ENCODE results near the gene HMCN2.

The HMCN2 gene

GRCh38 chr9:130345009-130345896 lies 79.7 kb downstream of the HMCN2 start:
- no peaks in the 10 kb centered on the region for H3K36me3 ChIP-seq (ENCODE audit: insufficient read depth, low read length)
- TF ChIP-seq FOXP2 (optimal IDR thresholded peaks at IDR 0.05; ENCODE audit: control extremely low read depth, extremely low read length, insufficient read depth) (no peak), POLR2AphosphoS5 (IDR thresholded peaks at IDR 0.05; ENCODE audit: borderline replicate concordance, low read depth, low read length) (no peak), EZH2 (IDR thresholded peaks at IDR 0.05) (no peak)
- H3K9ac ChIP-seq (ENCODE audit: insufficient read length), result no peak overlapping the region

GRCh38 chr9:130345897-130346385 lies 80.4 kb downstream of the HMCN2 start:
- no peaks in the 10 kb centered on the region for H3K9me3 ChIP-seq (ENCODE audit: low read depth, low read length)
- H3K4me3 ChIP-seq, result no peak overlapping the region
- H3K9ac ChIP-seq (ENCODE audit: insufficient read length), result no peak overlapping the region
- H3K27ac ChIP-seq, result no peak overlapping the region
- no peaks in the 10 kb centered on the region for H3K36me3 ChIP-seq (ENCODE audit: insufficient read depth, low read length)
- TF ChIP-seq FOXP2 (optimal IDR thresholded peaks at IDR 0.05; ENCODE audit: control extremely low read depth, extremely low read length, insufficient read depth), result no peak
- no peak for TF ChIP-seq POLR2AphosphoS5 (IDR thresholded peaks at IDR 0.05; ENCODE audit: borderline replicate concordance, low read depth, low read length)
- TF ChIP-seq EZH2 (IDR thresholded peaks at IDR 0.05), result no peak
- DNase-seq (ENCODE audit: low read depth, low spot score), result no peak

More at GRCh38 chr9:130345009-130345896, 79.7 kb downstream of the HMCN2 start:
- no peak for DNase-seq (ENCODE audit: low read depth, low spot score)
- no peak overlapping the region for H3K4me3 ChIP-seq
- H3K27ac ChIP-seq, result no peak overlapping the region
- no peaks in the 10 kb centered on the region for H3K9me3 ChIP-seq (ENCODE audit: low read depth, low read length)

GRCh38 chr9:130346431-130346830 lies 80.9 kb downstream of the HMCN2 start:
- Histone ChIP-seq H3K36me3 (ENCODE audit: insufficient read depth, low read length) (no peaks in the 10 kb centered on the region), H3K4me3 (no peak overlapping the region), H3K9me3 (ENCODE audit: low read depth, low read length) (no peaks in the 10 kb centered on the region), H3K9ac (ENCODE audit: insufficient read length) (no peak overlapping the region), H3K27ac (no peak overlapping the region)
- no peak for DNase-seq (ENCODE audit: low read depth, low spot score)
- no peak for TF ChIP-seq EZH2 (IDR thresholded peaks at IDR 0.05)
- TF ChIP-seq FOXP2 (optimal IDR thresholded peaks at IDR 0.05; ENCODE audit: control extremely low read depth, extremely low read length, insufficient read depth), result no peak
- no peak for TF ChIP-seq POLR2AphosphoS5 (IDR thresholded peaks at IDR 0.05; ENCODE audit: borderline replicate concordance, low read depth, low read length)

GRCh38 chr9:130347036-130347435 lies 81.5 kb downstream of the HMCN2 start:
- H3K9me3 ChIP-seq (ENCODE audit: low read depth, low read length), result no peaks in the 10 kb centered on the region
- no peak for DNase-seq (ENCODE audit: low read depth, low spot score)
- TF ChIP-seq FOXP2 (optimal IDR thresholded peaks at IDR 0.05; ENCODE audit: control extremely low read depth, extremely low read length, insufficient read depth) (no peak), EZH2 (IDR thresholded peaks at IDR 0.05) (no peak), POLR2AphosphoS5 (IDR thresholded peaks at IDR 0.05; ENCODE audit: borderline replicate concordance, low read depth, low read length) (no peak)
- H3K4me3 ChIP-seq, result no peak overlapping the region
- H3K27ac ChIP-seq, result no peak overlapping the region
- H3K36me3 ChIP-seq (ENCODE audit: insufficient read depth, low read length), result no peaks in the 10 kb centered on the region
- no peak overlapping the region for H3K9ac ChIP-seq (ENCODE audit: insufficient read length)

- Histone ChIP-seq H3K9me3 (ENCODE audit: low read depth, low read length) (no peaks in the 10 kb centered on the region), H3K4me3 (no peak overlapping the region), H3K27ac (no peak overlapping the region), H3K9ac (ENCODE audit: insufficient read length) (no peak overlapping the region), H3K36me3 (ENCODE audit: insufficient read depth, low read length) (no peaks in the 10 kb centered on the region)
- no peak for DNase-seq (ENCODE audit: low read depth, low spot score)
- TF ChIP-seq FOXP2 (optimal IDR thresholded peaks at IDR 0.05; ENCODE audit: control extremely low read depth, extremely low read length, insufficient read depth) (no peak), EZH2 (IDR thresholded peaks at IDR 0.05) (no peak), POLR2AphosphoS5 (IDR thresholded peaks at IDR 0.05; ENCODE audit: borderline replicate concordance, low read depth, low read length) (no peak)
Measured at GRCh38 chr9:130347931-130348330, 82.4 kb downstream of the HMCN2 start.

GRCh38 chr9:130348341-130348740 lies 82.8 kb downstream of the HMCN2 start:
- Histone ChIP-seq H3K27ac (no peak overlapping the region), H3K4me3 (no peak overlapping the region), H3K9me3 (ENCODE audit: low read depth, low read length) (no peaks in the 10 kb centered on the region), H3K9ac (ENCODE audit: insufficient read length) (no peak overlapping the region), H3K36me3 (ENCODE audit: insufficient read depth, low read length) (no peaks in the 10 kb centered on the region)
- TF ChIP-seq POLR2AphosphoS5 (IDR thresholded peaks at IDR 0.05; ENCODE audit: borderline replicate concordance, low read depth, low read length), result no peak
- no peak for TF ChIP-seq FOXP2 (optimal IDR thresholded peaks at IDR 0.05; ENCODE audit: control extremely low read depth, extremely low read length, insufficient read depth)
- TF ChIP-seq EZH2 (IDR thresholded peaks at IDR 0.05), result no peak
- DNase-seq (ENCODE audit: low read depth, low spot score), result no peak

- no peaks in the 10 kb centered on the region for H3K9me3 ChIP-seq (ENCODE audit: low read depth, low read length)
- no peak overlapping the region for H3K4me3 ChIP-seq
- DNase-seq (ENCODE audit: low read depth, low spot score), result no peak
- TF ChIP-seq POLR2AphosphoS5 (IDR thresholded peaks at IDR 0.05; ENCODE audit: borderline replicate concordance, low read depth, low read length) (no peak), FOXP2 (optimal IDR thresholded peaks at IDR 0.05; ENCODE audit: control extremely low read depth, extremely low read length, insufficient read depth) (no peak), EZH2 (IDR thresholded peaks at IDR 0.05) (no peak)
- no peaks in the 10 kb centered on the region for H3K36me3 ChIP-seq (ENCODE audit: insufficient read depth, low read length)
- no peak overlapping the region for H3K9ac ChIP-seq (ENCODE audit: insufficient read length)
- no peak overlapping the region for H3K27ac ChIP-seq
Measured at GRCh38 chr9:130348881-130349280, 83.3 kb downstream of the HMCN2 start.

- no peaks in the 10 kb centered on the region for H3K36me3 ChIP-seq (ENCODE audit: insufficient read depth, low read length)
- H3K4me3 ChIP-seq, result no peak overlapping the region
- no peak for TF ChIP-seq FOXP2 (optimal IDR thresholded peaks at IDR 0.05; ENCODE audit: control extremely low read depth, extremely low read length, insufficient read depth)
- no peak for TF ChIP-seq EZH2 (IDR thresholded peaks at IDR 0.05)
- no peak for TF ChIP-seq POLR2AphosphoS5 (IDR thresholded peaks at IDR 0.05; ENCODE audit: borderline replicate concordance, low read depth, low read length)
- no peak overlapping the region for H3K27ac ChIP-seq
- no peaks in the 10 kb centered on the region for H3K9me3 ChIP-seq (ENCODE audit: low read depth, low read length)
- no peak for DNase-seq (ENCODE audit: low read depth, low spot score)
- H3K9ac ChIP-seq (ENCODE audit: insufficient read length), result no peak overlapping the region
Measured at GRCh38 chr9:130349398-130349797, 83.8 kb downstream of the HMCN2 start.
